HCT116 (cell line): ENCODE measurements around the gene ZDHHC16. TPM values are rescaled to one million over a fixed set of nuclear protein-coding genes. Genes with fewer than 3 reads are reported as not detected.
A peak's percentile ranks its signal among the peaks of the same experiment; 100 is the strongest.

ENCODE experiments used
- ATAC-seq: fragments of 200-7000 bp; cut with Tn5 transposase; 2 replicates; pipeline ENCODE4 v1.9.1; 2020; ENCODE audit warnings: mild to moderate bottlenecking, moderate library complexity
- BruUV-seq: library from RNA; stranded (reverse); fragments of 400-500 nt; replicated peaks from 2 replicates; lab custom pipeline; 2021; lab: Mats Ljungman, UMichigan
- CTCF ChIA-PET: fragments of 300-600 bp; sonication (Branson Sonifier 250); formaldehyde crosslinking; loops from one replicate; lab custom pipeline; 2021; ENCODE audit warnings: antibody characterized with exemption; lab: Charles Lee
- POLR2A ChIA-PET: fragments of 300-600, 350-600 bp; sonication (Branson Sonifier 250); formaldehyde crosslinking; loops from one replicate; lab custom pipeline; 2021; ENCODE audit warnings: antibody characterized with exemption; lab: Charles Lee
- RAD21 ChIA-PET, 2 experiments: fragments of 300-600 bp; sonication (Branson Sonifier 250); formaldehyde crosslinking; loops; one replicate each; lab custom pipeline; 2023; ENCODE audit warnings: low total read pairs in 2 of 2; ENCODE audit not compliant: uncharacterized antibody in 2 of 2, unreplicated experiment in 2 of 2, low non-redundant PET in 1 of 2; lab: Charles Lee
- DNase-seq: peaks from one replicate; pipeline ENCODE4 v3.0.0-alpha.2; 2010; ENCODE audit warnings: low read depth, low spot score
- H2AFZ ChIP-seq: fragments of 200-600 bp; shearing (Covaris generic), sonication (generic); 2 replicates; pipeline ENCODE4 v1.6.1; 2017; ENCODE audit warnings: low read depth, mixed run types, mixed read lengths, antibody characterized with exemption, low read length; ENCODE audit not compliant: poor library complexity, severe bottlenecking
- H3K27ac ChIP-seq: 2 replicates; pipeline ENCODE4 v1.5.1; 2012; ENCODE audit warnings: low read depth, low read length
- H3K27me3 ChIP-seq: fragments of 200-600 bp; sonication (generic); 2 replicates; pipeline ENCODE4 v1.6.1; 2016; ENCODE audit warnings: mixed run types, low read length, mixed read lengths; ENCODE audit not compliant: insufficient read depth
- H3K36me3 ChIP-seq, 2 experiments: fragments of 200-500 bp in 1 of 2; fragments of 200-600 bp in 1 of 2; sonication (Bioruptor generic) in 1 of 2; sonication (generic) in 1 of 2; 2 replicates each; pipeline versions ENCODE4 v1.5.1 to v1.6.1; 2014 to 2016; ENCODE audit warnings: low read length in 2 of 2, inconsistent platforms in 1 of 2, mixed read lengths in 1 of 2, mixed run types in 1 of 2; ENCODE audit not compliant: insufficient read depth in 2 of 2, control insufficient read depth in 1 of 2
- H3K4me1 ChIP-seq, 2 experiments: fragments of 200-600 bp in 1 of 2; sonication (generic) in 1 of 2; 2 replicates each; pipeline versions ENCODE4 v1.5.1 to v1.6.1; 2012 to 2017; ENCODE audit warnings: low read length in 2 of 2, inconsistent platforms in 1 of 2, mild to moderate bottlenecking in 1 of 2, mixed read lengths in 1 of 2, mixed run types in 1 of 2, moderate library complexity in 1 of 2; ENCODE audit not compliant: insufficient read depth in 2 of 2, control insufficient read depth in 1 of 2
- H3K4me2 ChIP-seq: fragments of 200-600 bp; sonication (generic); 2 replicates; pipeline ENCODE4 v1.6.1; 2017; ENCODE audit warnings: mixed run types, low read length, mixed read lengths
- H3K4me3 ChIP-seq, 2 experiments: fragments of 200-600 bp in 1 of 2; sonication (generic) in 1 of 2; replicated peaks in 1 of 2; 2 replicates each; pipeline ENCODE4 v1.5.1; 2011 to 2016; ENCODE audit warnings: low read length in 2 of 2, control low read depth in 1 of 2, low read depth in 1 of 2, mild to moderate bottlenecking in 1 of 2, mixed read lengths in 1 of 2, mixed run types in 1 of 2
- H3K79me2 ChIP-seq: fragments of 200-600 bp; sonication (generic); 2 replicates; pipeline ENCODE4 v1.6.1; 2017; ENCODE audit warnings: mild to moderate bottlenecking, mixed run types, low read length, moderate library complexity, mixed read lengths; ENCODE audit not compliant: insufficient read depth
- H3K9ac ChIP-seq: fragments of 200-600 bp; sonication (generic); 2 replicates; pipeline ENCODE4 v1.6.1; 2016; ENCODE audit warnings: low read length, mixed read lengths
- H3K9me2 ChIP-seq: fragments of 200-600 bp; sonication (generic), shearing (Covaris generic); 2 replicates; pipeline ENCODE4 v1.6.1; 2017; ENCODE audit warnings: mixed run types, mild to moderate bottlenecking, moderate library complexity; ENCODE audit not compliant: insufficient read depth
- H3K9me3 ChIP-seq, 2 experiments: fragments of 200-500 bp in 1 of 2; fragments of 200-600 bp in 1 of 2; sonication (Bioruptor generic) in 1 of 2; sonication (generic) in 1 of 2; 2 replicates each; pipeline ENCODE4 v1.6.1; 2014 to 2017; ENCODE audit warnings: low read length in 2 of 2, mixed read lengths in 2 of 2, inconsistent platforms in 1 of 2, low read depth in 1 of 2, mild to moderate bottlenecking in 1 of 2, mixed run types in 1 of 2, moderate library complexity in 1 of 2; ENCODE audit not compliant: control insufficient read depth in 1 of 2, insufficient read depth in 1 of 2
- H4K20me1 ChIP-seq: fragments of 200-600 bp; sonication (generic), shearing (Covaris generic); 2 replicates; pipeline ENCODE4 v1.6.1; 2017; ENCODE audit warnings: mixed run types, mild to moderate bottlenecking, moderate library complexity; ENCODE audit not compliant: insufficient read depth
- CBX3 ChIP-seq: IDR thresholded peaks from 2 replicates; pipeline ENCODE4 v1.6.1; 2012; ENCODE audit warnings: low read depth
- CEBPB ChIP-seq: IDR thresholded peaks from 2 replicates; pipeline ENCODE4 v1.6.1; 2012; ENCODE audit warnings: low read depth
- EZH2 ChIP-seq: fragments of 200-600 bp; sonication (generic); IDR thresholded peaks from 2 replicates; pipeline ENCODE4 v1.6.1; 2017; ENCODE audit warnings: antibody characterized with exemption, mixed run types
- FOSL1 ChIP-seq: IDR thresholded peaks from 2 replicates; pipeline ENCODE4 v1.6.1; 2012; ENCODE audit warnings: low read depth
- JUND ChIP-seq: IDR thresholded peaks from 2 replicates; pipeline ENCODE4 v1.6.1; 2012
- POLR2A ChIP-seq: IDR thresholded peaks from 2 replicates; pipeline ENCODE4 v1.7.0; 2011; ENCODE audit warnings: borderline replicate concordance; ENCODE audit not compliant: insufficient read depth, insufficient read length; ENCODE audit errors: extremely low read depth
- POLR2AphosphoS5 ChIP-seq: IDR thresholded peaks from 2 replicates; pipeline ENCODE4 v1.6.1; 2011; ENCODE audit warnings: mild to moderate bottlenecking, low read depth, low read length, moderate library complexity
- RAD21 ChIP-seq: IDR thresholded peaks from 2 replicates; pipeline ENCODE4 v1.6.1; 2012; ENCODE audit warnings: low read depth, mild to moderate bottlenecking
- TCF7L2 ChIP-seq: IDR thresholded peaks from 2 replicates; pipeline ENCODE4 v1.7.0; 2011; ENCODE audit warnings: borderline replicate concordance, inconsistent platforms; ENCODE audit not compliant: insufficient read depth, insufficient read length; ENCODE audit errors: extremely low read depth
- YY1 ChIP-seq: IDR thresholded peaks from 2 replicates; pipeline ENCODE4 v1.6.1; 2011; ENCODE audit warnings: low read length, low read depth, moderate library complexity, mild to moderate bottlenecking; ENCODE audit not compliant: insufficient replicate concordance; ENCODE audit errors: extremely low read depth
- intact Hi-C: fragments of 100-400 bp; cut with micrococcal nuclease; formaldehyde crosslinking; loops from 2 replicates; pipeline ENCODE4 v1.10.0; 2022
- total RNA-seq: library from RNA; stranded (reverse); gene quantifications from one replicate; pipeline ENCODE4 v1.2.1, GENCODE V29; 2021; ENCODE audit not compliant: unreplicated experiment
- TF ChIP-seq, protein P1 (sequence below): IDR thresholded peaks from 2 replicates; pipeline ENCODE4 v1.6.1; 2011; ENCODE audit warnings: mild to moderate bottlenecking, low read length, moderate library complexity; ENCODE audit not compliant: insufficient replicate concordance; ENCODE audit errors: extremely low read depth

The ZDHHC16 gene
- total RNA-seq, 1 experiment from 2014 or later, result 34.0 TPM

DNA sequence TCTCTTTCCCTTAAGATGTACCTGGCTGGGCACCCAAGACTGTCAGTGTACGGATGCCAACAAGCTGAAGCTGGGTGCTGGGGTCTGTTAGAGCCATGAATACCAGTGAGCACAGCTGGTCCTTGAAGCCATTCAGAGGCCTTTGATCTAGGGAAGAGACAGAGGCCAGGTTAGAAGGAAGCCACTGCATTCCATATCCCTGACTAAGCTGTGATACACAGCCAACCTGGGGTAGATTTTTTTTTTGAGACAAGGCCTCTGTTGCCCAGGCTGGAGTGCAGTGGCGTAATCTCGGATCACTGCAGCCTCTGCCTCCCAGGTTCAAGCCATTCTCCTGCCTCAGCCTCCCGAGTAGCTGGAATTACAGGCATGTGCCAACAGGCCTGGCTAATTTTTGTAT, 20.8 kb downstream of the ZDHHC16 start:
- Histone ChIP-seq H3K4me3 (no peak overlapping the region), H4K20me1 (peaks cover 2% of the 10 kb centered on the region; the same call in 1 of the 2 replicates), H3K9me3 (no peaks in the 10 kb centered on the region), H3K9ac (peak overlapping the region; percentile 37), H2AFZ (no peak overlapping the region), H3K36me3 (peaks cover 49 to 66% of the 10 kb centered on the region in 2 experiments), H3K27ac (peak overlapping the region; percentile 44; the same call in 1 of the 2 replicates), H3K9me2 (no peaks in the 10 kb centered on the region), H3K79me2 (0 out of 2 replicates have a peak, but pooled peaks cover 3% of the 10 kb centered on the region), H3K4me2 (peak overlapping the region; percentile 61), H3K4me1 (peaks cover 20 to 40% of the 10 kb centered on the region in 2 experiments), H3K27me3 (no peaks in the 10 kb centered on the region)
- BruUV-seq, result no TSS peak
- ChIA-PET POLR2A (no interaction called here), CTCF (interaction anchor here (0.7 to 2.2 kb wide), 5 partner anchors 10 to 235 kb away, joined by 3 to 8 read pairs (median 5); partner anchors contain the start of gene ANKRD2), RAD21 (interaction anchor here in 1 of 2 experiments (1.2 kb wide), 1 partner anchor 143 kb away, joined by 3 read pairs; no protein-coding TSS in a partner anchor)
- ATAC-seq, result peak; percentile 70
- peak; percentile 34; the same call in 1 of the 2 replicates for TF ChIP-seq POLR2AphosphoS5
- 0 out of 2 replicates have a peak, but pooled peaks have one; percentile 2 for TF ChIP-seq RAD21
- TF ChIP-seq CBX3, result no peak
- TF ChIP-seq JUND, result peak; percentile 68
- TF ChIP-seq, protein P1, sequence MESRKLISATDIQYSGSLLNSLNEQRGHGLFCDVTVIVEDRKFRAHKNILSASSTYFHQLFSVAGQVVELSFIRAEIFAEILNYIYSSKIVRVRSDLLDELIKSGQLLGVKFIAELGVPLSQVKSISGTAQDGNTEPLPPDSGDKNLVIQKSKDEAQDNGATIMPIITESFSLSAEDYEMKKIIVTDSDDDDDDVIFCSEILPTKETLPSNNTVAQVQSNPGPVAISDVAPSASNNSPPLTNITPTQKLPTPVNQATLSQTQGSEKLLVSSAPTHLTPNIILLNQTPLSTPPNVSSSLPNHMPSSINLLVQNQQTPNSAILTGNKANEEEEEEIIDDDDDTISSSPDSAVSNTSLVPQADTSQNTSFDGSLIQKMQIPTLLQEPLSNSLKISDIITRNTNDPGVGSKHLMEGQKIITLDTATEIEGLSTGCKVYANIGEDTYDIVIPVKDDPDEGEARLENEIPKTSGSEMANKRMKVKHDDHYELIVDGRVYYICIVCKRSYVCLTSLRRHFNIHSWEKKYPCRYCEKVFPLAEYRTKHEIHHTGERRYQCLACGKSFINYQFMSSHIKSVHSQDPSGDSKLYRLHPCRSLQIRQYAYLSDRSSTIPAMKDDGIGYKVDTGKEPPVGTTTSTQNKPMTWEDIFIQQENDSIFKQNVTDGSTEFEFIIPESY, result no peak
- peak; percentile 62 for TF ChIP-seq CEBPB
- peak; percentile 40 for TF ChIP-seq TCF7L2
- no peak for TF ChIP-seq EZH2
- no peak for TF ChIP-seq YY1
- no peak for TF ChIP-seq POLR2A
- TF ChIP-seq FOSL1, result peak; percentile 60
- intact Hi-C loops, result no loop called here
- peak; percentile 43 for DNase-seq
